Ascending aorta (tissue), 2 donors: ENCODE measurements around the gene EYA4. TPM values are rescaled to one million over a fixed set of nuclear protein-coding genes. Genes with fewer than 3 reads are reported as not detected.

ENCODE experiments used
- DNase-seq, 2 donors: peaks; one replicate each; pipeline ENCODE4 v3.0.0-alpha.2; 2019; ENCODE audit warnings: low spot score in 2 of 2
- H3K27ac ChIP-seq, 2 donors: fragments of 200-600 bp; sonication (generic); one replicate each; pipeline ENCODE4 v1.5.1; 2016 to 2017; ENCODE audit warnings: mild to moderate bottlenecking in 1 of 2
- H3K27me3 ChIP-seq: fragments of 200-600 bp; sonication (generic); one replicate; pipeline ENCODE4 v1.5.1; 2017
- H3K36me3 ChIP-seq, 2 donors: fragments of 200-600 bp; sonication (generic); one replicate each; pipeline ENCODE4 v1.5.1; 2016
- H3K4me1 ChIP-seq, 2 donors: fragments of 200-600 bp; sonication (generic); one replicate each; pipeline ENCODE4 v1.5.1; 2016 to 2017; ENCODE audit warnings: mild to moderate bottlenecking in 1 of 2
- H3K4me3 ChIP-seq, 2 donors: fragments of 200-600 bp; sonication (generic); one replicate each; pipeline ENCODE4 v1.5.1; 2016 to 2017; ENCODE audit warnings: mild to moderate bottlenecking in 1 of 2
- H3K9me3 ChIP-seq, 2 donors: fragments of 200-600 bp; sonication (generic); one replicate each; pipeline ENCODE4 v1.5.1; 2016
- intact Hi-C: fragments of 100-400 bp; cut with DNase I; formaldehyde crosslinking; loops from one replicate; pipeline ENCODE4 v1.15.1; 2023
- total RNA-seq: library from RNA; depleted of rRNA; stranded (reverse); fragments of >200 nt; gene quantifications from one replicate; pipeline ENCODE4 v1.1.0, GENCODE V29; 2016
- TF ChIP-seq, protein P1 (sequence below), 3 experiments: fragments of 200-600 bp in 2 of 3; fragments of 450-650 bp in 1 of 3; sonication (generic) in 2 of 3; IDR thresholded peaks; one replicate each; pipeline ENCODE4 v1.5.1; 2016 to 2019; ENCODE audit warnings: antibody characterized with exemption in 3 of 3, mild to moderate bottlenecking in 1 of 3, moderate library complexity in 1 of 3

Gene EYA4
- total RNA-seq, 1 donor from 2014 or later: 6.2 TPM

DNA sequence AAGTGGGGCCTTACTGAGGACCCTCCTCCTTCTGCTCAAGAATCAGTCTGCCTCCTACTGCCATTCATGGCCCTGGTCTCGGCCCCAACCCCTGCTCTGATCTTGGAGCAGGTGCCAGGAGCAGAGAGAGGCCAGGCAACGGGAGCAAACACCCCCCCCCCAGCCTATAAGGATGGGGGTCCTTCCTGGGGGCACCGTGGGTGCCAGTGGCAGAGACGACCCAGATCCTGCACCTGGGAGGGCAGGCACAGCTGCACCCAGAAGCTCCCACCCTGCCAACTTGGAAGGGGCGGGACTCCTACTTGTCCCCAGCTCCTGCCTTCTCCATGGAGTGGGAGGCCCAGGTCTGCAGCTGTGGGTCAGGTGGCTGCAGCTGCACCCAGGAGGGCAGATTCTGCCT, 183.2 kb downstream of the EYA4 start:
- Histone ChIP-seq H3K27ac (no peak overlapping the region), H3K4me1 (no peaks in the 10 kb centered on the region), H3K36me3 (no peaks in the 10 kb centered on the region), H3K4me3 (no peak overlapping the region), H3K27me3 (no peaks in the 10 kb centered on the region), H3K9me3 (no peaks in the 10 kb centered on the region)
- no peak for DNase-seq
- TF ChIP-seq, protein P1, sequence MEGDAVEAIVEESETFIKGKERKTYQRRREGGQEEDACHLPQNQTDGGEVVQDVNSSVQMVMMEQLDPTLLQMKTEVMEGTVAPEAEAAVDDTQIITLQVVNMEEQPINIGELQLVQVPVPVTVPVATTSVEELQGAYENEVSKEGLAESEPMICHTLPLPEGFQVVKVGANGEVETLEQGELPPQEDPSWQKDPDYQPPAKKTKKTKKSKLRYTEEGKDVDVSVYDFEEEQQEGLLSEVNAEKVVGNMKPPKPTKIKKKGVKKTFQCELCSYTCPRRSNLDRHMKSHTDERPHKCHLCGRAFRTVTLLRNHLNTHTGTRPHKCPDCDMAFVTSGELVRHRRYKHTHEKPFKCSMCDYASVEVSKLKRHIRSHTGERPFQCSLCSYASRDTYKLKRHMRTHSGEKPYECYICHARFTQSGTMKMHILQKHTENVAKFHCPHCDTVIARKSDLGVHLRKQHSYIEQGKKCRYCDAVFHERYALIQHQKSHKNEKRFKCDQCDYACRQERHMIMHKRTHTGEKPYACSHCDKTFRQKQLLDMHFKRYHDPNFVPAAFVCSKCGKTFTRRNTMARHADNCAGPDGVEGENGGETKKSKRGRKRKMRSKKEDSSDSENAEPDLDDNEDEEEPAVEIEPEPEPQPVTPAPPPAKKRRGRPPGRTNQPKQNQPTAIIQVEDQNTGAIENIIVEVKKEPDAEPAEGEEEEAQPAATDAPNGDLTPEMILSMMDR (IDR thresholded peaks at IDR 0.05): no peak
- intact Hi-C loops: no loop called here

DNA sequence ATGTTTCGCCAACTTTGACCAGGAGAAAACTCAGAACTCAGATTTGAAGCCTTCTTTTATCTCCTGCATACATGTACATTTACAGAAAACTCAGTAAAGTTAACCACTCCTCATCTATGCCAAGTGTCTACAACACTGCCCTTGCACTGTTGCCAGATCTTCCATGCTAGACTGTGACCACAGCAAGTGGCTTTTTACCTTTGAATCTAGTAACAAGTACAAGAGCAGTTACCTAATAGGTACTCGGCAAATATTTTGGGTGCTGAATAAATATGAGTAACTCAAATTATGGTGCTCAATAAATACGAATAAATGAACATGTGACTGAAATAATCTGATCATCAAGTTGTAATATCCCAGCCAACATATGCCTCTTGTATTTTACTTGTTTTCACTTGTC, 184.9 kb downstream of the EYA4 start:
- intact Hi-C loops: no loop called here
- no peak for DNase-seq
- Histone ChIP-seq H3K27me3 (no peaks in the 10 kb centered on the region), H3K4me1 (no peaks in the 10 kb centered on the region), H3K36me3 (no peaks in the 10 kb centered on the region), H3K27ac (no peak overlapping the region), H3K9me3 (no peaks in the 10 kb centered on the region), H3K4me3 (no peak overlapping the region)
- TF ChIP-seq, protein P1 (IDR thresholded peaks at IDR 0.05): no peak

DNA sequence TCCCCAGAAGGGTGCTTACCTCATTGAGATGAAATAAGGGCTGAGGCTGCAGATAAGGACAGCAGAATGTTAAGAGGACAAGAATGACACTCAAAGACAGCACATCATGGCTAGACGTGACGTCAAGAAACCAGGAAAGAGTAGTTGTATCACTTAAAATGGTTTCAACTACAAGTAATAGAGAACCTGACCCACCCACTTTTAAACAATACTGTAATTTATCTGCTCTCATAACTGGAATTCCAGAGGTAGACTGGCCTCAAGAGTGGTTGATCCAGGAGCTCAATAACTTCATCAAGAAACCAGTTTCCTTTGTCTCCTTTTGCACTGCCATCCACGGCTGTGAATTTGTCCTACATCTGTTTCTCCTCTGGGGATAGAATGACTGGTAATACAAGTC, 187.1 kb downstream of the EYA4 start:
- intact Hi-C loops: no loop called here
- Histone ChIP-seq H3K4me1 (no peaks in the 10 kb centered on the region), H3K27me3 (no peaks in the 10 kb centered on the region), H3K36me3 (no peaks in the 10 kb centered on the region), H3K27ac (no peak overlapping the region), H3K4me3 (no peak overlapping the region), H3K9me3 (no peaks in the 10 kb centered on the region)
- DNase-seq: no peak
- TF ChIP-seq, protein P1 (IDR thresholded peaks at IDR 0.05): no peak

DNA sequence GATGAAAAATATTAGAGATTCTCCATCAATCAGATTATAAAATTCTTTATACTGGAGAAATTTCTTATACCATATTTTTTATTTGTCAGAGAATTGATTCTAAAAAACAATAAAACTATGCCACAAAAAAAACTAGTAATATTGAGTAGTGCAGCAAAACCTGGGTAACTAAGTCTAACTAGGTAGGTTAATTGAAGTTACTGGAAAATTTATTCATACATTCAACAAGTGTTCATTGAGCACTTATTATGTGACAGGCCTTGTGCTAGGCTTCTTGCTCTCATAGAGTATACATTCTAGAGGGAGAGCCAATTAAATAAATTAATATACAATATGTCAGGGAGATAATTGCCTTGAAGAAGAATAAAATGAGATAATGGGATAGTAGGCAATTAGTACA, 189.4 kb downstream of the EYA4 start:
- DNase-seq: no peak
- no peak overlapping the region for H3K27ac ChIP-seq
- no peaks in the 10 kb centered on the region for H3K27me3 ChIP-seq
- intact Hi-C loops: no loop called here
- H3K4me1 ChIP-seq: no peaks in the 10 kb centered on the region
- H3K36me3 ChIP-seq: no peaks in the 10 kb centered on the region
- TF ChIP-seq, protein P1 (IDR thresholded peaks at IDR 0.05): no peak
- no peaks in the 10 kb centered on the region for H3K9me3 ChIP-seq
- H3K4me3 ChIP-seq: no peak overlapping the region

DNA sequence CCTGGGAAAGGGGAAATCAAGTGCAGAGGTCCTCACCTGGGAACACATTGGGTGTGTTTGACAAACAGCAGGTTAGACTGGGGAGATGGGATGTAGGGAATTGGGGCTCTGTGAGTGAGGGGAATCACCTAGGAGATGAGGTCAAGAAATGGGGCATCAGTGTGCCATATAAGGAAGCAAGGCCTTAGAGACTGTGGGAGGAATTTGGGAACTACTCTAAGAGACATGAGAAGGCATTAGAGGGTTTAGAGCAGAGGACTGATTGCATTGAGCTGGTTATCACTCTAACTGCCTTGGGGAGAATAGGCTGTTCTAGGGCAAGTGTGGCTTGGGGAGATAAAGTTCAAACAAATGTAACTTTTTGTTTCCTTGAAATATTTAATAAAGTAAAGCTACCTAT, 189.9 kb downstream of the EYA4 start:
- intact Hi-C loops: no loop called here
- Histone ChIP-seq H3K9me3 (no peaks in the 10 kb centered on the region), H3K27me3 (no peaks in the 10 kb centered on the region), H3K27ac (no peak overlapping the region), H3K4me3 (no peak overlapping the region), H3K36me3 (no peaks in the 10 kb centered on the region), H3K4me1 (no peaks in the 10 kb centered on the region)
- TF ChIP-seq, protein P1 (IDR thresholded peaks at IDR 0.05): no peak
- DNase-seq: no peak
